ENCODE results near the gene NKX2-1. TPM values are rescaled to one million over a fixed set of nuclear protein-coding genes. Genes with fewer than 3 reads are reported as not detected.

The NKX2-1 gene
- polyA plus RNA-seq, 1 donor from 2014 or later, result 1.5 TPM

DNA sequence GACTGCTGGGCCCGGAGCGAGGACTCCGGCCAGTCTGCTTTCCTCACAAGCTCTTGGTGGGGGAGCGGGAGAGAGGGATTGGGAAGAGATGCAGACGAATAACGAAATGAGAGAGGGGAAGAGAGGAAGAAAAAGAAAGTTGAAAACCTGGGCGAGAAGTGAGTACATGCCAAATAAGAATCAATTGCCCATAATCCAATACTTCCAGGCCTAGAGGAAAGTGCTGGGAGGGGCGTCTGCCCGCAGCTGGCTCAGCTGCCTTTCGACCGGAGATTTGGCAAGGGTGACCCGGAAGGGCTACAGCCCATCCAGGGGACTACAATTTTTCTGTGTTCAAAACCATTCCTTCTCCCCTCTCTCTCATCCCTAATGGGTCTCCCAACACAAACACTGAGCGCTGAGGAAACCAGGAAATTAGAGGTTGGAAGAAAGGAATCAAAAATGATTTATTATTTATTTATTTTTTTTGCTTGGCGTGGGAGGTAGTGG is 4.9 kb downstream of the NKX2-1 start:
- H3K4me3 ChIP-seq (ENCODE audit: low read length), result no peak overlapping the region
- no peak for TF ChIP-seq POLR2AphosphoS5 (IDR thresholded peaks at IDR 0.05)
- TF ChIP-seq, protein P1, sequence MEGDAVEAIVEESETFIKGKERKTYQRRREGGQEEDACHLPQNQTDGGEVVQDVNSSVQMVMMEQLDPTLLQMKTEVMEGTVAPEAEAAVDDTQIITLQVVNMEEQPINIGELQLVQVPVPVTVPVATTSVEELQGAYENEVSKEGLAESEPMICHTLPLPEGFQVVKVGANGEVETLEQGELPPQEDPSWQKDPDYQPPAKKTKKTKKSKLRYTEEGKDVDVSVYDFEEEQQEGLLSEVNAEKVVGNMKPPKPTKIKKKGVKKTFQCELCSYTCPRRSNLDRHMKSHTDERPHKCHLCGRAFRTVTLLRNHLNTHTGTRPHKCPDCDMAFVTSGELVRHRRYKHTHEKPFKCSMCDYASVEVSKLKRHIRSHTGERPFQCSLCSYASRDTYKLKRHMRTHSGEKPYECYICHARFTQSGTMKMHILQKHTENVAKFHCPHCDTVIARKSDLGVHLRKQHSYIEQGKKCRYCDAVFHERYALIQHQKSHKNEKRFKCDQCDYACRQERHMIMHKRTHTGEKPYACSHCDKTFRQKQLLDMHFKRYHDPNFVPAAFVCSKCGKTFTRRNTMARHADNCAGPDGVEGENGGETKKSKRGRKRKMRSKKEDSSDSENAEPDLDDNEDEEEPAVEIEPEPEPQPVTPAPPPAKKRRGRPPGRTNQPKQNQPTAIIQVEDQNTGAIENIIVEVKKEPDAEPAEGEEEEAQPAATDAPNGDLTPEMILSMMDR (IDR thresholded peaks at IDR 0.05; ENCODE audit: poor library complexity, severe bottlenecking), result no peak

DNA sequence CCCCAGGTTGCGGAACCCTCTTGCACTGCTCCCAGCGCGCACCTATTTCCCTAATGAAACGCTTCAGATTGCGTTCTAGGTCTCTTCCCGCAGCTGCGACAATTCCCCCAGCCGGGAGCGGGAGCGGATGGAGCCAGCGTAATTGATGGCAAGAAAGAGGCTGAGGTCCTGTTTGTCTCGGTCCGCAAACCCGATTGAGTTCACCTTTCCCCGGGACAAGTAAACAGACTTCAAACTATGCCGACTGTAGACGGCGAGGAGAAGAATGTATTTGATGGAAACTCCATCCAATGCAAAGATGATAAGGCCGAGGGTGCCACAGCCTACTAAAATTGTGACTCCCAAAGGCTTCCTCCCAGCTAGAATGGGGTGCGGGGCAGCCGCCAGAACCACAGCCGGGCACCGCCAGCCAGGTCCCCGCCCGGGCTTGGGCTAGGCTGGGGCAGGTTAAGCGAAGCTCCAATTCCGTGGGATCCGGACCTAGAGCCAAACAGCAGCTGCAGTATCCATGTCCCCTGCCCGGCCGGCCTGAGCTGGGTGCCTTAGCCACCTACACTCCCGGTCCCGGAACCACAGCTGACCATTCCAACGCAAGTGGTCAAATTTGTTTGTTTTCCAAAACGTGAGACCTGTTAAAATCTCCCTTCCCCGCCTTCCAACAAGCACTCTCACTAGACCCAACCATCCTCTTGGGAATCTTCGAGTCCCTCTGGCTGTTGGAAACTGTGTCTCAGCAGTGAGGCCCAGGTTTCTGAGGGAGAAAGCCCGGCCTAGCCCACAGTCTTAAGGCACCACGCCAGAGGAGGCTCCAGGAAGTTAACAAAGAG is 5.5 kb downstream of the NKX2-1 start:
- peaks cover 99% of the 10 kb centered on the region for H3K27me3 ChIP-seq (ENCODE audit: insufficient read depth, low read depth, low read length)
- H2AFZ ChIP-seq (ENCODE audit: low read depth, low read length), result no peak overlapping the region
- H3K79me2 ChIP-seq (replicated peaks; ENCODE audit: insufficient read depth, low read length), result no peaks in the 10 kb centered on the region
- H3K9me2 ChIP-seq (ENCODE audit: insufficient read depth, low read length), result no peaks in the 10 kb centered on the region
- H3K27ac ChIP-seq (ENCODE audit: low read length), result no peak overlapping the region
- no peaks in the 10 kb centered on the region for H4K20me1 ChIP-seq (ENCODE audit: insufficient read depth)
- no peaks in the 10 kb centered on the region for H3F3A ChIP-seq (ENCODE audit: insufficient read depth, low read length, poor library complexity, severe bottlenecking)
- no peak for TF ChIP-seq EP300 (conservative IDR thresholded peaks at IDR 0.05; ENCODE audit: poor library complexity, severe bottlenecking)
- TF ChIP-seq POLR2AphosphoS5 (IDR thresholded peaks at IDR 0.05), result no peak
- TF ChIP-seq EZH2 (IDR thresholded peaks at IDR 0.05; ENCODE audit: borderline replicate concordance, insufficient read depth, low read length, poor library complexity, severe bottlenecking), result peak; percentile 74
- TF ChIP-seq TAF1 (IDR thresholded peaks at IDR 0.05; ENCODE audit: low read depth), result no peak
- H3K4me3 ChIP-seq (ENCODE audit: low read length), result no peak overlapping the region
- H3K36me3 ChIP-seq (ENCODE audit: insufficient read depth, low read length), result no peaks in the 10 kb centered on the region
- H3K4me2 ChIP-seq (ENCODE audit: low read length), result no peak overlapping the region
- H3K9ac ChIP-seq (ENCODE audit: low read length), result no peak overlapping the region
- no peaks in the 10 kb centered on the region for H3K9me3 ChIP-seq (ENCODE audit: low read length)

More for the DNA sequence above, 4.9 kb downstream of the NKX2-1 start:
- H3K9ac ChIP-seq (ENCODE audit: low read length), result no peak overlapping the region
- H3F3A ChIP-seq (ENCODE audit: insufficient read depth, low read length, poor library complexity, severe bottlenecking), result no peaks in the 10 kb centered on the region
- no peak overlapping the region for H2AFZ ChIP-seq (ENCODE audit: low read depth, low read length)
- H3K36me3 ChIP-seq (ENCODE audit: insufficient read depth, low read length), result no peaks in the 10 kb centered on the region
- H3K27me3 ChIP-seq (ENCODE audit: insufficient read depth, low read depth, low read length), result peaks cover 99% of the 10 kb centered on the region
- no peak overlapping the region for H3K4me2 ChIP-seq (ENCODE audit: low read length)
- no peaks in the 10 kb centered on the region for H4K20me1 ChIP-seq (ENCODE audit: insufficient read depth)
- H3K79me2 ChIP-seq (replicated peaks; ENCODE audit: insufficient read depth, low read length), result no peaks in the 10 kb centered on the region
- no peak overlapping the region for H3K27ac ChIP-seq (ENCODE audit: low read length)
- no peaks in the 10 kb centered on the region for H3K9me3 ChIP-seq (ENCODE audit: low read length)
- no peaks in the 10 kb centered on the region for H3K9me2 ChIP-seq (ENCODE audit: insufficient read depth, low read length)

- H3K9ac ChIP-seq (ENCODE audit: low read length), result no peak overlapping the region
- H3K27ac ChIP-seq (ENCODE audit: low read length), result no peak overlapping the region
- no peaks in the 10 kb centered on the region for H3F3A ChIP-seq (ENCODE audit: insufficient read depth, low read length, poor library complexity, severe bottlenecking)
- H3K27me3 ChIP-seq (ENCODE audit: insufficient read depth, low read depth, low read length), result peaks cover 99% of the 10 kb centered on the region
- H3K9me2 ChIP-seq (ENCODE audit: insufficient read depth, low read length), result no peaks in the 10 kb centered on the region
- no peaks in the 10 kb centered on the region for H4K20me1 ChIP-seq (ENCODE audit: insufficient read depth)
- H2AFZ ChIP-seq (ENCODE audit: low read depth, low read length), result no peak overlapping the region
- no peaks in the 10 kb centered on the region for H3K79me2 ChIP-seq (replicated peaks; ENCODE audit: insufficient read depth, low read length)
- H3K4me3 ChIP-seq (ENCODE audit: low read length), result no peak overlapping the region
- H3K9me3 ChIP-seq (ENCODE audit: low read length), result no peaks in the 10 kb centered on the region
- H3K36me3 ChIP-seq (ENCODE audit: insufficient read depth, low read length), result no peaks in the 10 kb centered on the region
- no peak for TF ChIP-seq EZH2 (IDR thresholded peaks at IDR 0.05; ENCODE audit: borderline replicate concordance, insufficient read depth, low read length, poor library complexity, severe bottlenecking)
- no peak for TF ChIP-seq TAF1 (IDR thresholded peaks at IDR 0.05; ENCODE audit: low read depth)
- TF ChIP-seq MXI1 (conservative IDR thresholded peaks at IDR 0.05; ENCODE audit: poor library complexity, severe bottlenecking), result no peak
- TF ChIP-seq POLR2AphosphoS5 (IDR thresholded peaks at IDR 0.05), result no peak
- TF ChIP-seq, protein P1 (IDR thresholded peaks at IDR 0.05; ENCODE audit: poor library complexity, severe bottlenecking), result no peak
- no peak for TF ChIP-seq EP300 (conservative IDR thresholded peaks at IDR 0.05; ENCODE audit: poor library complexity, severe bottlenecking)
- no peak for TF ChIP-seq RAD21 (conservative IDR thresholded peaks at IDR 0.05)
- TF ChIP-seq, protein P2, sequence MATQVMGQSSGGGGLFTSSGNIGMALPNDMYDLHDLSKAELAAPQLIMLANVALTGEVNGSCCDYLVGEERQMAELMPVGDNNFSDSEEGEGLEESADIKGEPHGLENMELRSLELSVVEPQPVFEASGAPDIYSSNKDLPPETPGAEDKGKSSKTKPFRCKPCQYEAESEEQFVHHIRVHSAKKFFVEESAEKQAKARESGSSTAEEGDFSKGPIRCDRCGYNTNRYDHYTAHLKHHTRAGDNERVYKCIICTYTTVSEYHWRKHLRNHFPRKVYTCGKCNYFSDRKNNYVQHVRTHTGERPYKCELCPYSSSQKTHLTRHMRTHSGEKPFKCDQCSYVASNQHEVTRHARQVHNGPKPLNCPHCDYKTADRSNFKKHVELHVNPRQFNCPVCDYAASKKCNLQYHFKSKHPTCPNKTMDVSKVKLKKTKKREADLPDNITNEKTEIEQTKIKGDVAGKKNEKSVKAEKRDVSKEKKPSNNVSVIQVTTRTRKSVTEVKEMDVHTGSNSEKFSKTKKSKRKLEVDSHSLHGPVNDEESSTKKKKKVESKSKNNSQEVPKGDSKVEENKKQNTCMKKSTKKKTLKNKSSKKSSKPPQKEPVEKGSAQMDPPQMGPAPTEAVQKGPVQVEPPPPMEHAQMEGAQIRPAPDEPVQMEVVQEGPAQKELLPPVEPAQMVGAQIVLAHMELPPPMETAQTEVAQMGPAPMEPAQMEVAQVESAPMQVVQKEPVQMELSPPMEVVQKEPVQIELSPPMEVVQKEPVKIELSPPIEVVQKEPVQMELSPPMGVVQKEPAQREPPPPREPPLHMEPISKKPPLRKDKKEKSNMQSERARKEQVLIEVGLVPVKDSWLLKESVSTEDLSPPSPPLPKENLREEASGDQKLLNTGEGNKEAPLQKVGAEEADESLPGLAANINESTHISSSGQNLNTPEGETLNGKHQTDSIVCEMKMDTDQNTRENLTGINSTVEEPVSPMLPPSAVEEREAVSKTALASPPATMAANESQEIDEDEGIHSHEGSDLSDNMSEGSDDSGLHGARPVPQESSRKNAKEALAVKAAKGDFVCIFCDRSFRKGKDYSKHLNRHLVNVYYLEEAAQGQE (IDR thresholded peaks at IDR 0.05; ENCODE audit: borderline replicate concordance), result no peak
- TF ChIP-seq SMC3 (conservative IDR thresholded peaks at IDR 0.05; ENCODE audit: poor library complexity), result no peak
- H3K4me2 ChIP-seq (ENCODE audit: low read length), result no peak overlapping the region
Measured at GRCh38 chr14:36513451-36514277, 6.4 kb downstream of the NKX2-1 start.
